Sciatic nerve (tissue), 2 donors: ENCODE results near the gene RRBP1. TPM values are rescaled to one million over a fixed set of nuclear protein-coding genes. Genes with fewer than 3 reads are reported as not detected.

Source experiments
- ATAC-seq: fragments of 200-7000 bp; cut with Tn5 transposase; one replicate; pipeline ENCODE4 v1.9.1; 2020; ENCODE audit warnings: mild to moderate bottlenecking, moderate library complexity
- DNase-seq: peaks from one replicate; pipeline ENCODE4 v3.0.0-alpha.2; 2020; ENCODE audit warnings: low spot score
- intact Hi-C: fragments of 100-400 bp; cut with DNase I; formaldehyde crosslinking; loops from one replicate; pipeline ENCODE4 v1.14.2; 2022
- total RNA-seq: library from RNA; stranded (reverse); fragmentation: NEBNext Ultra II Directional; extraction: Animal tissue kit (Norgen Biotek cat#: 25700); gene quantifications from one replicate; pipeline ENCODE4 v1.2.1, GENCODE V29; 2021
- donor health status: DM: no; HTN: no; CAD: no.
- donor health status: DM: no; HTN: no; CAD: no.

RRBP1 gene
- total RNA-seq, 1 donor from 2014 or later: 163 TPM

DNA sequence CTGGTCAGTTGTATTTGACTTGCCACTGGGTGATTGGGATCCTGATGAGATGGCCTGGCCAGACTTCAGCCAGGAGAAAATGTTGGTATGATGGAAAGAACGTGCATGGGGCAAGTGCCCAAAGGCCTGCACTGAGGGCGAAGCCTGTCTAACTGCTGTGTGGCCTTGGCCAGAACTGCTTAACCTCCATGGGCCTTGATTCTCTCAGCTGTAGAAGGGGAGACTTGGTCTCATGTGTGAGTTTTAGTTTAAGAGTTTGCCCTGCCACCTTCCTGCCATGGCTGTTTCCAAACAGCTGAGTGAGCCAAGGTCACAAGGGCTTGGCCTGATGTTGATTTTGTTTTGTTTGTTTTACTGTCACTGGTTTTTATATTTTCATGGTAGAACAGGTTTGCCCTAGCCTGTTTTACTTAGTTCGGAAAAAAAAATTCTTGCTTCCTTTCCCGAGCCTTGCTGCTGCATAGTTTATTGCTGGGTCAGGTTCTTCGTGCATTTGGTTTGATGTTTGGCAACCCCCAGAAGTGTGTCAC, 76.8 kb downstream of the RRBP1 start:
- peak; percentile 18 for ATAC-seq
- intact Hi-C loops: no loop called here
- no peak for DNase-seq

DNA sequence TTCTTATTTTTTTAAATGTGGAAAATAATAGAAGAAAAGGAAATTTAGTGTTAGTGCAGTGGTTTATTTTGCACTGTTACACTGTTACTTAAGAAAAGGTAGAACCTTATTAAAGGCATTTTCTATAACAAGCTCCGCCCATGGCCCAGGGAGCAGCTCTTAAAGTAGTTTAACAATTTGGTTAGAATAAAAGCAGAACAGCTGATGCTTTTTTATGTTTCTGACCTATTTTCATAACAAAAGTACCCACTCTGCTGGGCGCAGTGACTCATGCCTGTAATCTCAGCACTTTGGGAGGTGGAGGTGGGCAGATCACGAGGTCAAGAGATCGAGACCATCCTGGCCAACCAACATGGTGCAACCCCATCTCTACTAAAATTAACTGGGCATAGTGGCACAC, 79.5 kb downstream of the RRBP1 start:
- DNase-seq (no peak), ATAC-seq (no peak)
- intact Hi-C loops: no loop called here

DNA sequence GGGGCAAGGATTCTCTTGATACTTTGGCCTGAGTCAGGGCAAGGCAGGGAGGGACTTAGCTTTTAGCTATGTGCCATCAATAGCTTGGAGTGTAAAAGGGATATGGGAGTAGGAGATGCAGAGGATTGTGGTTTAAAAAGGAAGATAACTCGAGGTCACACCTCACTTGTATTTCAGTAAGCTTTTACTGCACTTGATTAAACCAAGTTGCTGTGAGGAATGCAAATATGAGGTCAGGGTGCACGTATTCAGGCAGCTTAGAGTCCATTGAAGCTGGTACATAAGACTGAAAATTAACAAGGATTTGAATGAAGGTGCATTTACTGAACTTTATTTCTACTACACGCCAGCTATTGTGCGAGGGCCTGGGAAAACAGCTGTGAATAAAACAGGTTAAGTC, 80.1 kb downstream of the RRBP1 start:
- intact Hi-C loops: no loop called here
- ATAC-seq: no peak
- DNase-seq: no peak

DNA sequence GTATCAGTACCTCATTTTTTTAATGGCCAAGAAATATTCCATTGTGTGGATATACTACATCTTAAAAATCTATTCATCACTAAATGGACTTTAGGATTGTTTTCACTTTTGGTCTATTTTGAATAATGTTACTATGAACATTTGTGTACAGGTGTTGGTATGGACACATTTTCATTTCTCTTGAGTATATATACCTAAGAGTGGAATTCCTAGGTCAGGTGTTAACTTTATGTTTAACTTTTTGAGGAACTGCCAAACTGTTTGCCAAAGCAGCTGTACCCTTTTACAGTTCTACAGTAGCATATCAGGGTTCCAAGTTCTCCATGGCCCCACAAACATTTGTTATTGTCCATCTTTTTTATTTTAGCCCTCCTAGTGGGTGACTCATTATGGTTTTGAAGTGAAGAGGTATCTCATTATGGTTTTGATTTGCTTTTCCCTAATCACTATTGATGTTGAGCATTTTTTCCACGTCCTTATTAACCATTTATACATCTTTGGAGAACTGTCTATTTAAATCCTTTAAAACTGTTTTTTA, 84.0 kb downstream of the RRBP1 start:
- intact Hi-C loops: no loop called here
- DNase-seq: no peak
- no peak for ATAC-seq

DNA sequence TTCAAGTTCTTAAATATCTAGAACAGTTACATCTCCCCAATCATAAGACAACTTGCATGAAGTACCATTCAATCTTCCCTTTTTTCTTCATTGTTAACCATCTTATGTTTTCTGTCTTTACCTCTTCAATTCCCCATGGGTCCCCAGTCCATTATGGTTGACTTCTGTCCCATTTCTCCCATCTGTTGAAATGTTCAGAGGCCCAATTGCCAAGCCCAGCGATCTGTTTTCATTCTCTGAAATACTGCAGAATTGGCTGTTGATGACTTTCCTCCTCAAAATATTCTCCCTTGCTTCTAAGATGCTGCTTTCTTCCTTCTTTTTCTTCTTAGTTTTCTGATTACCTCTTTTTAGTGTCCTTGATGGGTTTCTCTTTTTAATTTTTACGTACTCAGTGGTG, 86.2 kb downstream of the RRBP1 start:
- DNase-seq: no peak
- intact Hi-C loops: no loop called here
- ATAC-seq: no peak

DNA sequence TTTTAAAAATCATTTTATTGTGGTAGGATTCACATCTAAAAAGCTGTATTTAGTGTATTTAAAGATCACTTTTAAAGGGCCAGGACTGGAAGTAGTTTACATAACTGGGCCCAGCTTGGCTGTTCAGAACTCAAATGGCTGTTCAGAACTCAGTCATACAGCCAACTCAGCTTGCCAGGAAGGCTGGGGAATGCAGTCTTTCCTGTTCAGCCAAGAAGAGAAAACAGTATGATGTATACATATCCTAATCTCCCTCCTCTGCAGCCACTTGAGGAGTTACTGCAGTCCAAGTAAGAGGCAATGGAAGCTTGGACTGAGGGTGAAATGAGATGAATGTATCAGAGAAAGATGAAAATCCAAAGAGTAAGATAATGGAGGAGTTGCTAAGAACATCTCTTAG, 87.6 kb downstream of the RRBP1 start:
- no peak for ATAC-seq
- intact Hi-C loops: no loop called here
- DNase-seq: no peak

DNA sequence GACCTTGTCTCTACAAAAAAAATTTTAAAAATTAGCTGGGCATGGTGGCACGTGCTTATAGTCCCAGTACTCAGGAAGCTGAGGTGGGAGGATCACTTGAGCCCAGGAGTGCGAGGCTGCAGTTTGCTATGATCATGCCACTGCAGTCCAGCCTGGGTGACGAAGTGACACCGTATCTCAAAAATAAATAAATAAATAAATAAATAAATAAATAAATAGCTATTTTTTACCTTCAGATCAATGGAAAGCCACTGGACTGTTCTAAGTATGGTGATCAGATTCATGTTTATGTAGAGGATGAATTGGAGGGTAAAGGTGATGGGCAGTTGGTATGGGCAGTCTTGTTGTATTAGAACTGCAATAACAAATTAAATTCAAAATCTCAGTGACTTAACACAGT, 88.1 kb downstream of the RRBP1 start:
- ATAC-seq (no peak), DNase-seq (no peak)
- intact Hi-C loops: no loop called here

DNA sequence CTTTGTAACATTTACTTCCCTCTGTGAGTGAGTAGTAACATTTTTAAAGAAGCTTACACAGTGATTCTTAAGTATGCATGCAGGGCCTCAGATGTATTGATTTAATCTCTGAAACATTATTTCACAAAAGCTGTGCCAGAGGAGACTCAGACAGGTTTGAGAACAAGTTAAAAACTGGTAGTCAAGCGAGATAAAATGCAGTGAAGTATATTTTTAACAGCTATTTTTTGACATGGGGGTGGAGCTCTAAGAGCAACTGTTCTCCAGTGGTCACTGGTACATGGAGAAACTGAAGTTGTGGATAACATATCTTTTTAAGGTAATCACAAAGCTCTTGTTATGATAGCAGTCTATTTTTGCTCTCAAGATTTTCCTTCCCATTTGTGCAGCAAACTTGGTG, 91.8 kb downstream of the RRBP1 start:
- intact Hi-C loops: no loop called here
- DNase-seq: no peak
- ATAC-seq: no peak

DNA sequence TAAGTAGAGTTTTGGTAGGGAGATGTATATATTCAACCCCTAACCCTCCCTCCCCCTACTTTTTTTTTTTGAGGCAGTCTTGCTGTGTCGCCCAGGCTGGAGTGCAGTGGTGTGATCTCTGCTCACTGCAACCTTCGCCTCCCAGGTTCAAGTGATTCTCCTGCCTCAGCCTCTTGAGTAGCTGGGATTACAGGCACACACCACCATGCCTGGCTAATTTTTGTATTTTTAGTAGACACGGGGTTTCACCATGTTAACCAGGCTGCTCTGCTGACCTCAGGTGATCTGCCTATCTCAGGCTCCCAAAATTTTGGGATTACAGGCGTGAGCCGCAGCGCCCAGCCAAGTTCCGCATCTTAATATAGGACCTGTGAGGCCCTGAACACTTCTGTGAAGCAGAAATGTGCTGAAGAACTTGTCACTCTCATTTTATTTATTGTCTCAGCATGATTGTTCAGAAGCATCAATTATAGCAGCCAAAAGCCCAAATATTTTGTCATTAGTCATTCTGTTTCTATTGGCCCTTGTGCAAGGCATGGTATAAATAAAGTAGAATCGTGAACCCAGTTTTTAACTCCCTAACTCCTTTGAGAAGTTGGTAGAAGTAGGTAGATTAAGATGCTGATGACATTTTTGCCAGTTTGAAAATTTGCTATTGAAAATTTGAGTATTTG, 92.7 kb downstream of the RRBP1 start:
- ATAC-seq (no peak), DNase-seq (no peak)
- intact Hi-C loops: no loop called here

DNA sequence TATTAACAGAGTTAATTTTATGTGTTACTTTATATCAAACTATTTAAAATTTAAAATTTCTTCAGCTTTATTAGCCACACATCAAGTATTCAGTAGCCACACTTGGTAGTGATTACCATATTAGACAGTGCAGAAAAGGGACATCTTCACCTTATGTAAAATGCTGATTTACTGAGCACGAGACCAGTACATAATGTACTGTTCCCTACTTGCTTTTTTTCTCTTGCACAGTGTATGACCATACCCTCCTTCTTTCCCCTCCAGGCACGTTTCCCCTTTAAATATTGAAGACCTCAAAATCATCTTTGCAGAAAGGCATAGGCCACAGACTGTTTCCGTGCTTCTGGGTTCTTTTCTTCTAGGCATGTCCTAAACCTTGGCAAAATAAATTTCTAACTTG, 94.2 kb downstream of the RRBP1 start:
- DNase-seq (no peak), ATAC-seq (no peak)
- intact Hi-C loops: no loop called here

DNA sequence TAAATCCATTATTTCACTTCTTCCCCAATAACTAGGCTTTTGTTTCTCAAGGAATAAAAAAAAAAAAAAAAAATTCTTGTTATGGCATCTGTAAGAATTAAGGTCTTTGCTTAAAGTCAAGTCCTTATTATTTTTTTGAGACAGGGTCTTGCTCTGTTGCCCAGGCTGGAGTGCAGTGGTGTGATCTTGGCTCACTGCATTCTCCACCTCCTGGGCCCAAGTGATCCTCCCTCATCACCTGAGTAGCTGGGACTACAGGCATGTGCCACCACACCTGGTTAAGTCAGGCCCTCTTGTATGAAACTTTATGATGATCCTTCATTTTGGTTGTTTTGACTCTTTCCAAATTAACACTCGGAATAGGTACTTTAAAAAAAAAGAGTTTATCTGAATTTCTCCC, 94.9 kb downstream of the RRBP1 start:
- intact Hi-C loops: no loop called here

DNA sequence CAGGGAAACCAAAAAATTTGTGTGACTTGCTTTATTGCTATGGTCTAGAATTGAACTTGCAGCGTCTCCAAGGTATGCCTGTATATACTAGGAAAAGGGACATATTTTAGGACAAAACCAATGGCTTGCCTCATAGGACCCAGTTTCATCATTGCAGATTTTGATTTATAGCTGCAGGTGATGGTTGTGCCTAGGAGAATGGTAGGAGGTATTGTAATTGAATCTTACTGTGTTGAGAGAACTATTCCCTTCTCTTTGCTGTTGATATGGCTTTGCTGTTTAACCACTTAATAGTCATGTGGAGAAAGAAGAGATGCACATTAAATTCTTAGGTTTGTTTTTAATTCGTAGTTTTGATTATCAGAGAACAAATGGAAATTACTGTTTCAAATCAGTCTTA, 95.8 kb downstream of the RRBP1 start:
- DNase-seq (no peak), ATAC-seq (no peak)
- intact Hi-C loops: no loop called here

More for the DNA sequence above, 94.9 kb downstream of the RRBP1 start:
- DNase-seq (no peak), ATAC-seq (no peak)

DNA sequence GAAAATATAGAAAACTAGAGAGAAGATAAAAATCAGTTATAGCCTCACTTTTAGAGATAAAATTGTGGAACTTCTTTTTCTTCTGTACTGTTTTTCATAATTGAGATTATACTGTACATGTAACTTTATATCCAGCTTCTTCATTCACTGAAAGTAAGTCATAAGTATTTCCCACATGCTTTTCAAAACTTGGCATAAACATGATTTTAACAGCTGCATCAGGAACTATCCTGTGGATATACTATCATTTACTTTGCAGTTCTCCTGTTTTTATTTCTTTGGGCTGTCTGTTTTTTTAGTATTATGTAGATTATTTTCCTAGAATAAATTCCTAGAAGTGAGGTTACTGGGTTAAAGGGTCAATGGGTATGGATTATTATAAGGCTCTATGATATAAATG, 97.4 kb downstream of the RRBP1 start:
- no peak for DNase-seq
- intact Hi-C loops: no loop called here
- ATAC-seq: no peak

DNA sequence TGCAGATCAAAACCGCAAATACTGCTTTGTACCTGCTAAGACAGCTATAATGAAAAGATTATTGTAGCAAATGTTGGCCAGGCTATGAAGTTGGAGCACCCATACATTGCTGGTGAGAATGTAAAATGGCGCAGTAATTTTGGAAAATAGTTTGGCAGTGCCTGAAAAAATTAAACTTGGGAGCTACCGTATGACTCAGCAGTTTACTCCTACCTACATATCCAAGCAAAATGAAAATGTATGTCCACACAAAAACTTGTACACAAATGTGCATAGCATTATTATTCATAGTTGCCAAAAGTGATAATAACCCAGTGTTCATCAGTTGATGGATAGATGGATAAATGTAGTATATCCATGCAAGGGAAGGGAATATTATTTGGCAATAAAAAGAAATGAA, 98.9 kb downstream of the RRBP1 start:
- intact Hi-C loops: no loop called here
- no peak for ATAC-seq
- no peak for DNase-seq

DNA sequence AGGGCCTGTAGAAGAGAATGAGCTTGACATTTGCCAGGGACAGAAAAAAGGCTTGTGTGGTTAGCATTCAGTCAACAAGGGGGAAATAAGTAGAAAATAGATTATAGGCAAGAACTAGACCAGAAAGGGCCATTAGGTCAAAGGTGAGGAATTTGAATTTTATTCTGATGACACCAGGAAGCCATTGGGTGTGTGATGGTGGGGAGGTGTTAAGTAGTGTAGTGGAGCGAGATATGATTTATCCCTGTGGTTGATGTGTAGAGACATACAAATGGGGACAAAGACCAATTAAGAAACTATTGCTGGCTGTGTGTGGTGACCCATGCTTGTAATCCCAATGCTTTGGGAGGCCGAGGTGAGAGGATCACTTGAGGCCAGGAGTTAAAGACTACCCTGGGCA, 101.1 kb downstream of the RRBP1 start:
- intact Hi-C loops: no loop called here
- DNase-seq (no peak), ATAC-seq (no peak)

DNA sequence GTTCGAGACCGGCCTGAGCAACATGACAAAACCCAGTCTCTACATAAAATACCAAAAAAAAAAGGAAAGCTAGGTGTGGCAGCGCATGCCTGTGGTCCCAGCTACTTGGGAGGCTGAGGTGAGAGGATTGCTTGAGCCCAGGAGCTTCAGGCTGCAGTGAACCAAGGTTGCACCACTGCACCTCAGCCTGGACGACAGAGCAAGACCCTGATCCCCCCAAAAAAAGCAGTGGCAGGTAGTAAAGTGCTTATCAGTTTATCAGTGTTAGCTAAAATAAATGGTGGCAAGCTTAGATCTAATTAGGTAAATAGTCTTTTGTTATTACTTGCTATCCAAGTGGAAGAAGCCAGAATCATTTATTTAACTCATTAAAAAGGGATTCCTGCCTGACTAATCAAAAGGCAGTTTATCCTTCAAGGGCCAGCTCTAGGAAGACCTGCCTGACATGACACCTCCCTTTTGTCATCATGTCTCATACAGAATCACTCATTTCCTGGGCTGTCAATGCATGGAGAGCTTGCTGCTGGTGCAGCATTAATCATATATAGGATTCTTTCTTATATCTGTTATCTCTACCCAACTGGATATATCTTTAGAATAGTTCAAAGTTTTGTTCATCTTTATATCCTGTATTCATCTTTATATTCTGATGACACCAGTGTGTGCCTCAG, 102.5 kb downstream of the RRBP1 start:
- no peak for DNase-seq
- ATAC-seq: no peak
- intact Hi-C loops: no loop called here

DNA sequence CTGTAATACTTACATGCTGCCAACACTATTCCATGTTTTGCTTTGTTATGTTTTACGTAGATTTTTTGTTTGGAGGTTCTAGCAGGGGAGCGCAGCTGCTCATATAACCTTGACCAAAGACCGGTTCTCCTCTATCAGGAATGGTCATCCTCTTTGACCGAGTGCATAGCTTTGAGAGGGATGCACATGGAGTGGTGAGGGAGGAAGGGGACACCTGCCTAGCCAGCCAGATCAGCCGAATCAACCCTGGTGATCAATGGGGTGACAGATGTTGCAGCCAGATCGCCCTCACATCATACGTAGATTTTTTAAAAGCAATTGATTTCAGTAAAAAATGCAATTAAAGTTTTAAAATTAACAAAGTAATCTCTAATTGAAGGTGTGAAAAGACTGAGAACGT, 105.8 kb downstream of the RRBP1 start:
- DNase-seq (no peak), ATAC-seq (no peak)
- intact Hi-C loops: no loop called here

DNA sequence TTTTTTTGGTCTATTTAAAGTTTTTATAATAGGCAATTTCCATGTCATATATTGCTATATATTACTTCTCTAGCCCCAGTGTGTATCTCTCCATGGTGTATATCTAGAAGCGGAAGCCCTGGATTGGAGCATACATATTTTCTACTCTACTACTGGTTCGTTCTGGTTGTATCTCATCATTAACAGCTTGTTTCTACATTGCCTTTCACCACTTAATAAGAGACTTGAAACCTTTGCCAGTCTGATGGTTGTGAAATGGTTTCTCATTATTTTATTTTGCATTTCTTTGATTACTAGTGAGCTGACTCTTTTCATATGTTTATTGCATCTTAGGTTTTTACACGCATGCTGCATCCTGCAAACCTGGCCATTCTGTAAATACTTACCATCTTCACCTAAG, 108.6 kb downstream of the RRBP1 start:
- no peak for DNase-seq
- intact Hi-C loops: no loop called here
- no peak for ATAC-seq

DNA sequence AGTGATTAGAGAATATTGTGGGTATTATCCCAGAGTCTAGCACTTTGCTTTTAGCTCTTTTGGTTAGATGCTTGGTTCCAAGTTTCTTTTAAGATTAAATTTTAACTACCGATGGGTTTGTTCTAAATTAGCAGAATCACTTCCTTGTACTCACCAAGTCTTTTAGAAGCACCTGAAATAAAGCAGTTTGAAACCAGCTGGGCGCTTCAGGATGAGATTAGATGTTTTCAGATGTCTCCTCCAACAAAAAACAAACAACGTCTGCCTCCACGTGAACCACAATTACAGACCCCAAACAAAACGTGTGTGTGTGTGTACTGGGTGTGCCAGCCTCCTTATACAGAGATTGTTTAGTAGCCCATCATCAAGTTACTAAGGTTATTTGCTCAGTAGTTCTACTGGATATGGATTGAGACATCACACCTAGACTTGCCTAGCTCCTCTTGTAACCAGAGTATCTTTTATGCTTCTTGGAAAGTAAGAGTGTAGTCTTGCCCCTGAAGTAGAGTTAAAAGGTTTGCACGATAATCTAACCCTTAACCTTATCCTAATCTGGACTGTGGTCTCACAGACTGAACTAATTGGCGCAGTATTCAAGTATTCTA, 109.9 kb downstream of the RRBP1 start:
- no peak for ATAC-seq
- intact Hi-C loops: no loop called here
- DNase-seq: no peak

DNA sequence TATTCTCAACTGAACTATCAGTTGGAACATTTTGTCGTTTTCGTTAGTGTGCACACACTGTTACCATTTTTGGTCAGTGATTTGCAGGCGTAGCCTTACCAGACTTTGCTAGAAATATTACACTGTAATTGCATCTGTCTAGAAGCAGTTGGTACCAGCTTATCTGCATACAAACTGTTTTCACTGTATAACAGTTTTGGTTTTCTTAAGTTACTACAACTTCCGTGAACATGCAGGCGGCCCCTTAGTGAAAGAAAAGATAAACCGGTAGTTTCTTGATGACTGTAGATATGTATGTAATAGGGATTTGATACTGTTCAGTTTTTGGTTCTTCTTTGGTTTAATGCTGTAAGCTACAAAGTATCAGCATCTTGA, 110.9 kb downstream of the RRBP1 start:
- ATAC-seq (no peak), DNase-seq (no peak)
- intact Hi-C loops: no loop called here
